ENCODE measurements around the gene BMPR1A. TPM values are rescaled to one million over a fixed set of nuclear protein-coding genes. Genes with fewer than 3 reads are reported as not detected.

The BMPR1A gene
- total RNA-seq (2013): 2.0 TPM
- polyA plus RNA-seq (under 1 TPM; 0.25 to 0.67 (median 0.61) TPM), polyA minus RNA-seq (0.55 and 0.72 TPM in 2 replicates), total RNA-seq (0.33 to 6.6 (median 0.75) reads per million in 11 experiments)

GRCh38 chr10:86756511-86757112 is at the start of gene BMPR1A:
Gene BMPR1A, plus strand, starts transcription at chr10:86756619. Its CDS starts 119,400 bp downstream, at chr10:86876019.
- Histone ChIP-seq H3K27me3 (ENCODE audit: control insufficient read depth in 2 of 2, insufficient read depth in 2 of 2, low read length in 2 of 2) (peaks cover 61 to 74% of the 10 kb centered on the region in 2 donors), H3K9me3 (replicated peaks in 1 of 2; ENCODE audit: control insufficient read depth in 1 of 2, insufficient read depth in 1 of 2, low read length in 2 of 2) (peaks cover 3 to 7% of the 10 kb centered on the region in 2 donors), H3K79me2 (ENCODE audit: insufficient read depth, low read length) (no peaks in the 10 kb centered on the region), H3K4me3 (replicated peaks in 1 of 3; ENCODE audit: low read depth in 2 of 3, low read length in 3 of 3) (peak within 1 kb of the TSS; percentile 53 to 79 (median 53)), H3K4me2 (replicated peaks; ENCODE audit: extremely low read depth, low read length, poor library complexity, severe bottlenecking) (peak within 1 kb of the TSS; percentile 95), H3K27ac (ENCODE audit: low read depth in 1 of 2, low read length in 2 of 2) (no peak within 1 kb of the TSS), H3K36me3 (replicated peaks in 1 of 2; ENCODE audit: control insufficient read depth in 1 of 2, insufficient read depth in 2 of 2, low read length in 2 of 2) (no peaks in the 10 kb centered on the region), H3K9ac (ENCODE audit: insufficient read depth, low read length, poor library complexity, severe bottlenecking) (peak within 1 kb of the TSS; percentile 74), H4K20me1 (ENCODE audit: insufficient read depth, low read length) (no peaks in the 10 kb centered on the region), H2AFZ (ENCODE audit: insufficient read depth, low read depth, low read length, poor library complexity, severe bottlenecking) (peak within 1 kb of the TSS; percentile 86), H3K4me1 (ENCODE audit: control insufficient read depth in 1 of 2, insufficient read depth in 2 of 2, low read length in 2 of 2) (peaks cover 13 to 17% of the 10 kb centered on the region in 2 donors)
- intact Hi-C loops (cut with micrococcal nuclease): no loop called here
- H3K9me3 Mint-ChIP-seq: peaks cover 0 to 18% (median 8%) of the 10 kb centered on the region in 7 donors
- H3K36me3 Mint-ChIP-seq: peaks cover 2 to 8% of the 10 kb centered on the region in 2 donors
- peaks cover 19% of the 10 kb centered on the region for H3K4me1 Mint-ChIP-seq
- H3K27me3 Mint-ChIP-seq (ENCODE audit: low read depth in 3 of 3): peaks cover 63 to 83% (median 74%) of the 10 kb centered on the region in 3 donors
- no peak for DNase-seq
- peak within 1 kb of the TSS; percentile 81 to 90 for H3K4me3 Mint-ChIP-seq
- no peak for TF ChIP-seq CTCF (IDR thresholded peaks at IDR 0.05)
- peak within 1 kb of the TSS in 1 of 7 donors; percentile 35 for H3K27ac Mint-ChIP-seq
- under 1% methylated on average over 73 of the region's 85 CpGs for WGBS (ENCODE audit: insufficient coverage)

GRCh38 chr10:86706977-86707376 is 49.4 kb upstream of the BMPR1A start:
- Mint-ChIP-seq H3K4me1 (peaks cover 8% of the 10 kb centered on the region), H3K27me3 (ENCODE audit: low read depth in 3 of 3) (peaks cover 1 to 8% (median 6%) of the 10 kb centered on the region in 3 donors), H3K36me3 (no peaks in the 10 kb centered on the region), H3K4me3 (no peak overlapping the region), H3K9me3 (peaks cover 0 to 3% (median 0%) of the 10 kb centered on the region in 7 donors), H3K27ac (no peak overlapping the region)
- H3K4me1 ChIP-seq (ENCODE audit: control insufficient read depth in 1 of 2, insufficient read depth in 2 of 2, low read length in 2 of 2): peaks cover 7 to 10% of the 10 kb centered on the region in 2 donors
- WGBS (ENCODE audit: insufficient coverage): no CpG with 5 or more reads among the region's 1 CpG
- no peak overlapping the region for H3K9ac ChIP-seq (ENCODE audit: insufficient read depth, low read length, poor library complexity, severe bottlenecking)
- H3K36me3 ChIP-seq (replicated peaks in 1 of 2; ENCODE audit: control insufficient read depth in 1 of 2, insufficient read depth in 2 of 2, low read length in 2 of 2): no peaks in the 10 kb centered on the region
- intact Hi-C loops (cut with micrococcal nuclease): no loop called here
- no peaks in the 10 kb centered on the region for H3K9me3 ChIP-seq (replicated peaks in 1 of 2; ENCODE audit: control insufficient read depth in 1 of 2, insufficient read depth in 1 of 2, low read length in 2 of 2)
- H3K79me2 ChIP-seq (ENCODE audit: insufficient read depth, low read length): no peaks in the 10 kb centered on the region
- peaks cover 0 to 2% of the 10 kb centered on the region in 2 donors for H3K27me3 ChIP-seq (ENCODE audit: control insufficient read depth in 2 of 2, insufficient read depth in 2 of 2, low read length in 2 of 2)
- H3K27ac ChIP-seq (ENCODE audit: low read depth in 1 of 2, low read length in 2 of 2): no peak overlapping the region
- no peak for TF ChIP-seq CTCF (IDR thresholded peaks at IDR 0.05)
- no peak overlapping the region for H3K4me2 ChIP-seq (replicated peaks; ENCODE audit: extremely low read depth, low read length, poor library complexity, severe bottlenecking)
- no peak overlapping the region for H2AFZ ChIP-seq (ENCODE audit: insufficient read depth, low read depth, low read length, poor library complexity, severe bottlenecking)
- H3K4me3 ChIP-seq (replicated peaks in 1 of 3; ENCODE audit: low read depth in 2 of 3, low read length in 3 of 3): no peak overlapping the region
- no peaks in the 10 kb centered on the region for H4K20me1 ChIP-seq (ENCODE audit: insufficient read depth, low read length)
- no peak for DNase-seq

Measured in CD14-positive monocyte (primary cell).